Subcutaneous abdominal adipose tissue (tissue), 5 donors: ENCODE measurements around the gene CBX2.
A peak's percentile ranks its signal among the peaks of the same experiment; 100 is the strongest.

ENCODE experiments used
- H3K27ac ChIP-seq: one replicate; pipeline ENCODE4 v1.7.0; 2013; ENCODE audit warnings: low read depth, mild to moderate bottlenecking, inconsistent platforms, low read length, moderate library complexity
- H3K27me3 ChIP-seq, 5 donors: one replicate each; pipeline ENCODE4 v1.7.0; 2013; ENCODE audit warnings: low read length in 5 of 5, inconsistent platforms in 1 of 5; ENCODE audit not compliant: control insufficient read depth in 5 of 5, insufficient read depth in 4 of 5
- H3K36me3 ChIP-seq, 5 donors: one replicate each; pipeline ENCODE4 v1.7.0; 2013; ENCODE audit warnings: low read length in 5 of 5; ENCODE audit not compliant: control insufficient read depth in 5 of 5, insufficient read depth in 5 of 5
- H3K4me1 ChIP-seq, 5 donors: one replicate each; pipeline ENCODE4 v1.7.0; 2013; ENCODE audit warnings: low read length in 5 of 5, mild to moderate bottlenecking in 3 of 5, moderate library complexity in 1 of 5; ENCODE audit not compliant: control insufficient read depth in 5 of 5, insufficient read depth in 5 of 5
- H3K4me3 ChIP-seq, 5 donors: one replicate each; pipeline ENCODE4 v1.7.0; 2013; ENCODE audit warnings: low read length in 5 of 5, low read depth in 1 of 5
- H3K9ac ChIP-seq, 5 donors: one replicate each; pipeline ENCODE4 v1.7.0; 2013; ENCODE audit warnings: low read length in 5 of 5, mild to moderate bottlenecking in 4 of 5, moderate library complexity in 3 of 5
- H3K9me3 ChIP-seq, 5 donors: one replicate each; pipeline ENCODE4 v1.7.0; 2013; ENCODE audit warnings: low read length in 5 of 5; ENCODE audit not compliant: control insufficient read depth in 5 of 5
- donor health status: healthy.
- donor health status: healthy.
- donor health status: healthy.
- donor health status: healthy.
- donor health status: healthy.

CBX2 gene

DNA sequence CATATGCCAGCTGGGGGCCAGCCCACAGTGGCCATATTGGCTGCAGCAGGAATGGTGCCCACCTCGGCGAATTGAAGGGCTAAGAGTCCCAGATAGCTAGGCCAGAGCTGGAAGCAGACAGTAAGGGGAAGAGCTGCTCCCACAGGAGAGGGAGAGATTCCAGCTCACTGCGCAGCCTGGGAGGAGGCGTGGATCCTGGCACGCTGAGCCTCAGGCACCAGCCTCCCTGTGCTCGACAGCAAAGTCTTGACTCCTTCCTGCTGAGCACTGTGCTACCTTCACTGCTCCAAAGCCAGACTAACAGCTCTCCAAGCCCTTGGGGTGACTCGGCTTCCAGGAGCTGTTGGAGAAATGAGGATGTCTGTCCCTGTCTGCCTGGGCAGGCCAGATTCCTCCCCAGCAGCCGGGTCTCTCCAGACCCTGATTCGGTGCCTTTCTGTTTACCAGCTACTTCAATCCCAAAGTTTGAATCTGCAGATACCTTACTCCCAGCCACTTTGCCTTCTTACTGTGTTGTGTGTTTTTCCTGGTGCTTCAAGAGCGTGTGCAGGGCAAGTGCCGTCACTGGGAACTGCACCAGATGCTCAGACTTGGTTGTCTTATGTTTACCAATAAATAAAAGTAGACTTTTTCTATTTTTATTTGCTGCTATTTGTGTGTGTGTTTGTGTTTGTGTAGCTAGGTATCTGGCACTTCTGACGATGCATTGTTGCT is 9.1 kb downstream of the CBX2 start:
- no peaks in the 10 kb centered on the region for H3K36me3 ChIP-seq
- H3K9ac ChIP-seq: no peak overlapping the region
- H3K4me3 ChIP-seq: no peak overlapping the region
- H3K9me3 ChIP-seq: no peaks in the 10 kb centered on the region
- no peak overlapping the region for H3K27ac ChIP-seq
- H3K27me3 ChIP-seq: peaks cover 34 to 66% (median 59%) of the 10 kb centered on the region in 5 donors
- peaks cover 0 to 19% (median 12%) of the 10 kb centered on the region in 5 donors for H3K4me1 ChIP-seq

DNA sequence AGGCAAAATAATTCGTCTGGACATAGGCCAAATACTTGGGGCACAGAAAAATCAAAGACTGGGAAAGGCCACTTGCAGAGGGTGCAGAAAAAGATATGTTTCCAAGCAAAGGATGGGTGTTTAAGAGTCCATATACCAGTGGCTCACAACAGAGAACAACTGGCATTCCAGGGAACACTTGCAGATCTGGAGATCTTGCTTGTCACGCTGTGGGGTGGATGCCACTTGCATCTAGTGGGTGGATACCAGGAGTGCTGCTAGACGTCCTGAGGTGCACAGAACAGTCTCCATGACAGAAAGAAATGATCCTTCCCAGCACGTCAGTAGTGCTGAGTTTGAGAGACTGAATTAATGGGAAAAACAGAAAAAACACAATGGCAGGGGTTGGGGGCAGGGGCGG is 10.5 kb downstream of the CBX2 start:
- peaks cover 34 to 71% (median 62%) of the 10 kb centered on the region in 5 donors for H3K27me3 ChIP-seq
- peaks cover 0 to 31% (median 18%) of the 10 kb centered on the region in 5 donors for H3K4me1 ChIP-seq
- H3K4me3 ChIP-seq: no peak overlapping the region
- no peaks in the 10 kb centered on the region for H3K9me3 ChIP-seq
- no peak overlapping the region for H3K9ac ChIP-seq
- no peaks in the 10 kb centered on the region for H3K36me3 ChIP-seq
- H3K27ac ChIP-seq: no peak overlapping the region

DNA sequence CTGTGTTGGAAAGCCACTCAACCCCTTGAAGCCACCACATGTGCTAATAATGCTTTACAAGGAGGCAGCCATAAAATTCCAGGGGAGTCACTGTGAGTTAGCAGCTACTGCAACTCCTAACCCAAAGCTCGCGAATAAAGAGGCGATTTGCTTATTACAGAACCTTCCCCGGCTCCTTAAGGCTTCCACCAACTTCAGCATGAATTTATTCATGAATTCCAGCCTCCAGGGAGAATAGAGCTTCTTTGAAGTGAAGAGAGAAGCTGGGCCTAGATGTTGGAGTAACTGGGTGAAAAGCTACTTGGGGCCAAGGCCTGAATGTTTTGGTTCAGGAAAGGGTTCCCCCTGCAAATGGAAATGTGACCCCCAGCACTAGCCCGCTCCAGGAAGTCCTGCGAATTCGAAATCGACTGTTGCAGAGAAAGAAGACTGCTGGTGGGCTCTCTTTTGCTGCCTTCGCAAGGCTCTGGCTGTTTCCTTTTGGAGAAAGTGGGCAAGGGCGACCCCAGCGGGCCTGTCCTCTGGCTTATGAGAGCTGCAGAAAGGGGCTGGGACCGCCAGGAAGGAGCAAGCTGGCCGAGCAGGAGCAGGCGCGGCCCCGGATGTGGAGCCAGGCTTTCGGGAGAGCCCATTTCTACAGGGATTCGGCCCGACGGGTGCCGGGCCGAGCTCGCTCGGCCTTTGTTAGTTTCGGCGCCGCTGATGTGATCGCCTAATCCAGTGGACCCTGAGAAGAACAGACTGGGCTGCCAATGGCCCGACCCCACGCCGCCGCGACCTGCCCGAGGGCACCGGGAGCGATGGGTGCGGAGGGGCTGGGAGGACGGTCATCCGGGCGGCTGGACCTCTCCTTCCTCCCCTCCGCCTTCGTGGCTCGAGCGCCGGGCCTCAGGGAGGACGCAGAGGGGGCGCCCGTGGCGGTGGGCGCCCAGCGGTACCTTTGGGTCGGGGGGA is 11.3 kb downstream of the CBX2 start:
- Histone ChIP-seq H3K27me3 (peaks cover 34 to 73% (median 63%) of the 10 kb centered on the region in 5 donors), H3K4me1 (peaks cover 0 to 34% (median 22%) of the 10 kb centered on the region in 5 donors)

DNA sequence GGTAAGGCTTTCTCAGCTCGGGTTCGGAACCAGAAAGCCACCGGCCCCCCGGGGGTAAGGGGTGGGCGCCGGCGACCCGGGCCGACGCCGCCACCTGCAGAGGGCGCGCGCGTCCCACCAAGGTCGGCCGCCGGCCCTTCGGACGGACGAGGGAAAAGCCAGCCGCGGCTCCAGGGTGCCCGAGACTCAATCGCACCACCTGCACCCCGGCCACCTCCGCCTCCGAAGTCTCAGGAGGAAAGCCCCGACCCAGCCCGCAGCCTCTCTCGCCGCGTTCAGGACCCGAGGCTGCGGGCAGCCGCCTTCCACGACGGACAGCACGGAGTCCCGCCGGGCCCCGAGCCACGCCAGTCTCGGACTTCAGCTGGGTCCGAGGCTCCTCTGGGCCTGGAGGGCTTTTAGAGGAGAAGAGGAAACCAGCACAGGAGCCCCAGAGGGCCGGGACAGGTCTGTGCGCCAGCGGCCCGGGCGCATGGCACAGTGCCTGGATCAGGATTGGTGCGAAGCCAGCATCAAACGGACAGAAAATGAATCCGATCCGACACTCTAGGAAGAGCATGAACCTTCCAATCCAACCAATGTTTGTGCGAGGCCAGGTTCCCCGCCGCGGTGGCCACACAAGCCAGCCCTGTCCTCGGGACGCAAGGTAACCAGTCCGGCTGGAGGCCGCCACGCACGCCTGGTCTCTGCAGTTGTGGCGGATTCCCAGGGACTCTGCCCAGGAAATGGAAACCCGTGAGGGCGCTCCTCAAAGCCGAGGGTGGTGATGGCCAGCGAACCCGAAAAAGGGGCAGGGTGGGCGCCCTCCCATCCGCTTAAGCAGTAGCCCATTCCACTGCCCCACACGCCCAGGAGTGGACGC is 12.2 kb downstream of the CBX2 start:
- peaks cover 0 to 34% (median 22%) of the 10 kb centered on the region in 5 donors for H3K4me1 ChIP-seq
- no peak overlapping the region for H3K9ac ChIP-seq
- peaks cover 34 to 73% (median 63%) of the 10 kb centered on the region in 5 donors for H3K27me3 ChIP-seq
- H3K9me3 ChIP-seq: no peaks in the 10 kb centered on the region
- peak overlapping the region in 2 of 5 donors; percentile 6 to 8 for H3K4me3 ChIP-seq
- no peak overlapping the region for H3K27ac ChIP-seq
- peaks cover 0 to 4% (median 0%) of the 10 kb centered on the region in 5 donors for H3K36me3 ChIP-seq

More for the DNA sequence above, 11.3 kb downstream of the CBX2 start:
- no peaks in the 10 kb centered on the region for H3K9me3 ChIP-seq
- H3K36me3 ChIP-seq: no peaks in the 10 kb centered on the region
- H3K27ac ChIP-seq: no peak overlapping the region
- no peak overlapping the region for H3K9ac ChIP-seq
- peak overlapping the region in 1 of 5 donors; percentile 6 for H3K4me3 ChIP-seq

DNA sequence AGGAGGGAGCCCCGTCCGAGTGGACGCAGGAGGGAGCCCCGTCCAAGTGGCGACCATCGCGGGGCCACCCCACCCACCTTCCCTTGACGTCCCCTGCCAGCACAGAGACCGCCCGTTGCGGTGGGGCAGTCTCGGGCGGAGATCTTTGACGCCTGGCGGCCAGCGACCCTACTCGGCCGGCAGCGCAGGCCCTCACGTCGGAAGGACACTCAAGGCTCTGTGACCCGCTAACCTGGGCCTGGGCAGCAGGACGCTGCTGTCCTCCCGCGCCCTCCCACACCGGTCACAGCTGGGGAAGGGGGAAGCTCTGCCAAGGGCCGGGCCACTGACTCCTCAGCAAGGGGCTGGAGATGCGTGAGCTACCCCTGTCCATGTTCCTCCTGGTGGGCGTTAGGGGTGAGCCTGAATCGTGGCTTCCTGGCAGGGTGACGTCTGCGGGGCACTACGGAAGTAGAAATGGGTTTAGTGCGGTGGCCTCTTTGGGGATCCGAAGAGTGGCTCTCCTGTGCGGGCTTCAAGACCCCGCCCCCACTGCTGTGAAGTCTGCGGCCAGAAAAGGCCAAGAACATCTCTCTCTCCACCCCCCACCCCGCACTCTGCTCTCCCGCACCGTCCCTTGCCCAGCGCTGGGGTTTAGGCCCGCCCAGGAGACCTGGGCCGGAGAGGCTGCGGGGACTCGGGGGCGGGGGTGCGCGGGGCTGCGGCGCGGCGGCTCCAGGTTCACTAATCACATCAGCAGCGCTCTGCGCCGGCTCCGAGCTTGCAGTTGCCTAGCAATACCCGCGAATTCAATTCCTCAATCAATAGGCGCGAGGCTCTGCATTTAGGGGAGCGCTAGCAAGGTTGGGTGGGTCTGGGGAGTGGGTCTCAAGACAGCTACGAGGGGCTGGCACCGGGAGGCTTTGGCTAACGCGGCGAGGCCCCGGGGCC is 13.1 kb downstream of the CBX2 start:
- Histone ChIP-seq H3K4me3 (no peak overlapping the region), H3K36me3 (peaks cover 0 to 4% (median 0%) of the 10 kb centered on the region in 5 donors), H3K4me1 (peaks cover 0 to 39% (median 23%) of the 10 kb centered on the region in 5 donors), H3K9me3 (no peaks in the 10 kb centered on the region), H3K9ac (no peak overlapping the region), H3K27ac (no peak overlapping the region), H3K27me3 (peaks cover 34 to 68% (median 58%) of the 10 kb centered on the region in 5 donors)

DNA sequence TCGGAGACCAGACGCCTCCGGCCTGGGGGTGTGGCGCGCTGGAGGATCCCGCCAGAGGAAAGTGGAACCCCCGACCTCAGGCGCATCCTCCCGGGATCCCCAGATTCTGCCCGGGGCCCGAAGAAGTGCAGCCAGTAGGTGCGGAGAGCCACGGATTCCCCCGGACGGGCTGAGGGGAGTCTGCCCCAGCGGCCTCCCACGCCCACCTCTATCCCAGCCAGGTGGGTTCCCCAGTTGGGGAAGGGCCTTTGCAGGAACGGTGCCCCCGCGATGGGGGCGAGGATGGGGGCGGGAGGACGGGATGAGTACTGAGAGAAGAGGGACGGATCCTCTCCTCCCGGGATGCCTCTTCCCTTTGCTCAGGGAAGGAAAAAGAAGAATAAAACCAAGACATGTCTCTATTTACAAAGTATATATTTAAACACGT is 13.8 kb downstream of the CBX2 start:
- Histone ChIP-seq H3K36me3 (peaks cover 0 to 4% (median 0%) of the 10 kb centered on the region in 5 donors), H3K9me3 (no peaks in the 10 kb centered on the region), H3K4me1 (peaks cover 2 to 45% (median 28%) of the 10 kb centered on the region in 5 donors), H3K4me3 (no peak overlapping the region), H3K27me3 (peaks cover 30 to 62% (median 57%) of the 10 kb centered on the region in 5 donors), H3K27ac (no peak overlapping the region), H3K9ac (no peak overlapping the region)

DNA sequence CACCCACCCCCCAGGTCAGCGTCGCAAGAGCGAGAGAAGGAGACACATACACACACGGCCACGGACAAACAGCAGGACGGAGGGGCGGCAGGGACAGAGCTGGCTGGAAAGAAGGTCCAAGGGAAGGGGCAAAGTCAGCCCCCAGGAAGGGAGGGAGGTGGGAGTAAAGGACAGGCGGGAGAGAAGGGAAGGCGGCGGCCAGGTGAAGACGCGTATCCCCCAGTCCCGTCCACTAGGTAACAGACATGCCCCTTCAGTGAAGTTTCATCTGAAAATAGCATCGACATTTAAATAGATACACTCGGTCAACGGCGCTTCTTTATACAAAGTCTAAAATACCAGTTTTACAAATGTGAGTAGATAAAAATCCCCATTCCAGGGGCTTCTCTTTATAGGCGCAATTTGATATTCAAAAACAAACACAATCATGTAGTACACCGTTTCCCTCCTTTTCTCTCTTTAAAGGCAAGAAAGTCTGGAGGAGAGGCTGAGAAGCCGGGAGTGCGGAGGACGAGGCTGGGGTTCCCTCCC is 14.5 kb downstream of the CBX2 start:
- Histone ChIP-seq H3K27ac (no peak overlapping the region), H3K36me3 (peaks cover 0 to 4% (median 0%) of the 10 kb centered on the region in 5 donors), H3K9me3 (no peaks in the 10 kb centered on the region), H3K4me3 (no peak overlapping the region), H3K27me3 (peaks cover 30 to 57% (median 50%) of the 10 kb centered on the region in 5 donors), H3K9ac (no peak overlapping the region), H3K4me1 (peaks cover 2 to 47% (median 29%) of the 10 kb centered on the region in 5 donors)

DNA sequence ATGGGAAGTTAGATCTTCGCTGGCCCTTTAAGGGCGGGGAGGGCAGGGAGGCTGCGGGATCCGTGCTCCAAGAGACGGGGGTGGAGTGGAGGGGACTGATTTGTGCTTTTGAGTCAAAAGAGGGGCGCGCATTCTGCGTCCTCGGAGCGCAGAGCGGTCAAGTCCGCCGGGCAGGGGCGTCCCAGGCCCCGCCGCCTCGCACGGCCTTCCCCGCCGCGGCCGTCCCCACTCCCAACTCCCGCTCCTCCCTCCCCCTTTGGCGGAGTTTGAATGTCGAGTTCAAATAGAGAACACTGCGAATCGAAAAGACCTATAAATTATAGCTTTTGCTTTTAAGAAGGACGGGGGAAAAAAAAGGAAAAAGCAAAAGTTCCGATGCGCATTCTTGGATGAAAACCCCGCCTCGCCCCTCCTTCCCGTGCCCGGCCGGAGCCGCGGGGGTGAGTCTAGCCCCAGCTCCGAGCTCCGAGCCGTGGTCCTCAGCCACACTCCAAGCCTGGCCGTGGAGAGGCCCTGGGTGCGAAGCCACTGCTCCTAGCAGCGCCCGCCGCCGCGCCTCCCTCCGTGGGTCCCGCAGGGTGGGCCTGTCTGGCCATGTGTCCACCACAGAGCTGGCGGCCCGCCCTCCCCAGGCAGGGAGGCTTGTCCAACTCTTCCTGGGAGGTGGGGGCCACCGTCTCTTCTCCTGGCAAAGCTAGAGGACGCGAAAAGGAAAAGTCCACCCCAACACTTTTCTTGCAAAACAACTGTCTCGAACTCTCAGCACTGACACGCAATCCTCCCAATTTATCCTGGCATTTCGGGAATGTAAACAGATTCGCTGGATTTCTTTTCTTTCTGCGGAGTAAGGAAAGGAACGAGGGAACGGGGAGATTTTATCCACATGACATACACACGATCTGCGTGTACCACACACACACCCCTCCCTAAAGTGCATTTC is 15.3 kb downstream of the CBX2 start:
- Histone ChIP-seq H3K4me3 (peak overlapping the region in 3 of 5 donors; percentile 26 to 47 (median 32)), H3K9ac (peak overlapping the region in 2 of 5 donors; percentile 19 to 29), H3K9me3 (no peaks in the 10 kb centered on the region), H3K36me3 (peaks cover 0 to 4% (median 0%) of the 10 kb centered on the region in 5 donors), H3K27me3 (peaks cover 33 to 58% (median 47%) of the 10 kb centered on the region in 5 donors), H3K27ac (no peak overlapping the region), H3K4me1 (peaks cover 2 to 53% (median 35%) of the 10 kb centered on the region in 5 donors)
